Erythroblast (primary cell): ENCODE results near the gene SLC22A23.

Experiments used
- DNase-seq, 2 experiments: peaks; one replicate each; lab custom pipeline; 2025; lab: John Stamatoyannopoulos, UW
- GATA1 ChIP-seq: IDR thresholded peaks from 2 replicates; pipeline ENCODE4 v1.6.1; 2011; ENCODE audit warnings: low read depth, mild to moderate bottlenecking, control low read depth, low read length, moderate library complexity
- POLR2A ChIP-seq: IDR thresholded peaks from 2 replicates; pipeline ENCODE4 v1.6.1; 2011; ENCODE audit warnings: mild to moderate bottlenecking, low read length

SLC22A23 gene

GRCh38 chr6:3315841-3316240, 141.0 kb downstream of the SLC22A23 start:
- TF ChIP-seq POLR2A (no peak), GATA1 (no peak)
- no peak for DNase-seq

GRCh38 chr6:3314621-3315467, 142.0 kb downstream of the SLC22A23 start:
- no peak for TF ChIP-seq POLR2A
- no peak for TF ChIP-seq GATA1

GRCh38 chr6:3314176-3314575, 142.7 kb downstream of the SLC22A23 start:
- TF ChIP-seq POLR2A (no peak), GATA1 (no peak)
- DNase-seq: no peak

More at GRCh38 chr6:3314621-3315467, 142.0 kb downstream of the SLC22A23 start:
- DNase-seq: no peak

- DNase-seq: no peak
These were observed 144.1 kb downstream of the SLC22A23 start for GRCh38 chr6:3312604-3313231.

GRCh38 chr6:3311826-3312225, 145.0 kb downstream of the SLC22A23 start:
- DNase-seq: no peak

More at GRCh38 chr6:3312604-3313231, 144.1 kb downstream of the SLC22A23 start:
- TF ChIP-seq GATA1 (no peak), POLR2A (no peak)

GRCh38 chr6:3310703-3311102, 146.1 kb downstream of the SLC22A23 start:
- no peak for DNase-seq
- TF ChIP-seq POLR2A (no peak), GATA1 (no peak)

More at GRCh38 chr6:3311826-3312225, 145.0 kb downstream of the SLC22A23 start:
- TF ChIP-seq POLR2A (no peak), GATA1 (no peak)

- TF ChIP-seq GATA1: no peak
- no peak for TF ChIP-seq POLR2A
These were observed 146.8 kb downstream of the SLC22A23 start for GRCh38 chr6:3310051-3310448.

GRCh38 chr6:3309391-3310050, 147.3 kb downstream of the SLC22A23 start:
- TF ChIP-seq POLR2A (no peak), GATA1 (no peak)
- DNase-seq: no peak

More at GRCh38 chr6:3310051-3310448, 146.8 kb downstream of the SLC22A23 start:
- no peak for DNase-seq

- DNase-seq: no peak
- TF ChIP-seq POLR2A (no peak), GATA1 (no peak)
These were observed 148.7 kb downstream of the SLC22A23 start for GRCh38 chr6:3308106-3308505.

- TF ChIP-seq POLR2A: no peak
- no peak for TF ChIP-seq GATA1
- no peak for DNase-seq
These were observed 149.4 kb downstream of the SLC22A23 start for GRCh38 chr6:3307436-3307835.

- TF ChIP-seq POLR2A (no peak), GATA1 (no peak)
- no peak for DNase-seq
These were observed 150.0 kb downstream of the SLC22A23 start for GRCh38 chr6:3306848-3307247.

- DNase-seq: no peak
- TF ChIP-seq GATA1 (no peak), POLR2A (no peak)
These were observed 151.0 kb downstream of the SLC22A23 start for GRCh38 chr6:3305831-3306230.

GRCh38 chr6:3305216-3305565, 151.7 kb downstream of the SLC22A23 start:
- DNase-seq: no peak

More at GRCh38 chr6:3305216-3305565, 151.7 kb downstream of the SLC22A23 start:
- TF ChIP-seq POLR2A: no peak
- no peak for TF ChIP-seq GATA1
